GM23338 (cell line): ENCODE measurements around the gene NENF. TPM values are rescaled to one million over a fixed set of nuclear protein-coding genes. Genes with fewer than 3 reads are reported as not detected.

Experiments used
- ATAC-seq: fragments of 200-7000 bp; cut with Tn5 transposase; 3 replicates; pipeline ENCODE4 v1.9.1; 2020
- DNase-seq: peaks from one replicate; pipeline ENCODE4 v3.0.0-alpha.2; 2015; ENCODE audit warnings: low spot score
- H2AFZ ChIP-seq: fragments of 200-600 bp; sonication (generic); 2 replicates; pipeline ENCODE4 v1.8.0; 2016; ENCODE audit warnings: antibody characterized with exemption, mild to moderate bottlenecking, moderate library complexity
- H3F3A ChIP-seq: fragments of 200-600 bp; sonication (generic); replicated peaks from 2 replicates; pipeline ENCODE4 v1.8.0; 2017; ENCODE audit warnings: antibody characterized with exemption, mixed run types, low read depth
- H3K27ac ChIP-seq: fragments of 200-600 bp; sonication (generic); 2 replicates; pipeline ENCODE4 v1.6.1; 2016; ENCODE audit warnings: low read depth
- H3K27me3 ChIP-seq: fragments of 200-600 bp; sonication (generic); 2 replicates; pipeline ENCODE4 v1.8.0; 2016; ENCODE audit warnings: mild to moderate bottlenecking, mixed run types, moderate library complexity; ENCODE audit not compliant: insufficient read depth
- H3K36me3 ChIP-seq: fragments of 200-600 bp; sonication (generic); 2 replicates; pipeline ENCODE4 v1.8.0; 2016; ENCODE audit warnings: mild to moderate bottlenecking; ENCODE audit not compliant: insufficient read depth
- H3K4me1 ChIP-seq: fragments of 200-600 bp; sonication (generic); 2 replicates; pipeline ENCODE4 v1.8.0; 2016; ENCODE audit warnings: mild to moderate bottlenecking, moderate library complexity; ENCODE audit not compliant: insufficient read depth
- H3K4me2 ChIP-seq: fragments of 200-600 bp; sonication (generic); 2 replicates; pipeline ENCODE4 v1.7.1; 2017; ENCODE audit warnings: mixed run types
- H3K4me3 ChIP-seq: fragments of 200-600 bp; sonication (generic); 2 replicates; pipeline ENCODE4 v1.6.1; 2016; ENCODE audit warnings: mixed run types
- H3K79me2 ChIP-seq: fragments of 200-600 bp; sonication (generic); replicated peaks from 2 replicates; pipeline ENCODE4 v1.8.0; 2017; ENCODE audit warnings: mild to moderate bottlenecking; ENCODE audit not compliant: insufficient read depth
- H3K9me2 ChIP-seq: fragments of 200-600 bp; sonication (generic); 2 replicates; pipeline ENCODE4 v1.8.0; 2017; ENCODE audit not compliant: insufficient read depth
- H4K20me1 ChIP-seq: fragments of 200-600 bp; sonication (generic); replicated peaks from 2 replicates; pipeline ENCODE4 v1.8.0; 2017; ENCODE audit warnings: mild to moderate bottlenecking; ENCODE audit not compliant: insufficient read depth
- H3K27ac Mint-ChIP-seq: 2 replicates; pipeline ENCODE4 v1.8.0; 2020; ENCODE audit warnings: inconsistent platforms, mild to moderate bottlenecking, moderate library complexity, mixed read lengths
- H3K27me3 Mint-ChIP-seq: 3 replicates; pipeline ENCODE4 v1.8.0; 2022; ENCODE audit warnings: low read depth, mild to moderate bottlenecking, moderate library complexity, mixed read lengths, inconsistent platforms; ENCODE audit not compliant: insufficient read depth, poor library complexity
- H3K36me3 Mint-ChIP-seq: 3 replicates; pipeline ENCODE4 v1.8.0; 2021; ENCODE audit warnings: low read depth, mild to moderate bottlenecking, inconsistent platforms, moderate library complexity, mixed read lengths
- H3K4me1 Mint-ChIP-seq: 3 replicates; pipeline ENCODE4 v1.8.0; 2020; ENCODE audit warnings: mild to moderate bottlenecking, inconsistent platforms, mixed read lengths
- H3K4me3 Mint-ChIP-seq: 3 replicates; pipeline ENCODE4 v1.8.0; 2021; ENCODE audit warnings: moderate library complexity, mild to moderate bottlenecking, inconsistent platforms, mixed read lengths
- H3K9me3 Mint-ChIP-seq: 3 replicates; pipeline ENCODE4 v1.8.0; 2020; ENCODE audit warnings: moderate library complexity, mild to moderate bottlenecking, inconsistent platforms, mixed read lengths
- EZH2phosphoT487 ChIP-seq: fragments of 200-600 bp; sonication (generic); IDR thresholded peaks from one replicate; pipeline ENCODE4 v1.8.1; 2018; ENCODE audit warnings: antibody characterized with exemption; ENCODE audit not compliant: unreplicated experiment
- JUNB ChIP-seq: IDR thresholded peaks from one replicate; pipeline ENCODE4 v1.6.1; 2016; ENCODE audit warnings: antibody characterized with exemption; ENCODE audit not compliant: unreplicated experiment
- NANOG ChIP-seq: IDR thresholded peaks from 2 replicates; pipeline ENCODE4 v1.6.1; 2016; ENCODE audit warnings: antibody characterized with exemption, borderline replicate concordance
- POLR2AphosphoS5 ChIP-seq: IDR thresholded peaks from 2 replicates; pipeline ENCODE4 v1.6.1; 2016; ENCODE audit warnings: antibody characterized with exemption, low read depth
- REST ChIP-seq: IDR thresholded peaks from one replicate; pipeline ENCODE4 v1.6.1; 2018; ENCODE audit warnings: antibody characterized with exemption; ENCODE audit not compliant: unreplicated experiment
- ZNF331 ChIP-seq: fragments of 250-450 bp; sonication (Bioruptor Pico); IDR thresholded peaks from 2 replicates; pipeline ENCODE4 v1.5.0; 2020; ENCODE audit warnings: low read depth, mild to moderate bottlenecking, moderate library complexity
- ZNF462 ChIP-seq: fragments of 250-450 bp; sonication (Bioruptor Pico); IDR thresholded peaks from 2 replicates; pipeline ENCODE4 v1.5.0; 2020; ENCODE audit warnings: mild to moderate bottlenecking, moderate library complexity
- polyA plus RNA-seq: library from polyadenylated mRNA; unstranded; fragments of >200 nt; fragmentation: Nextera tagmentation; extraction: Ambion mirVana; gene quantifications from 2 replicates; pipeline ENCODE4 v1.2.1, GENCODE V29; 2016
- total RNA-seq: library from RNA; depleted of rRNA; stranded (reverse); fragments of >200 nt; shearing (Covaris generic); gene quantifications from 2 replicates; pipeline ENCODE4 v1.2.3, GENCODE V29; 2014

NENF gene
- total and polyA plus RNA-seq, 2 experiments from 2014 or later = 27.6 to 60.7 TPM

GRCh38 chr1:212396638-212397037 is 36.1 kb upstream of the NENF start:
- TF ChIP-seq JUNB (no peak), ZNF331 (CRISPR knock-in tag) (no peak), ZNF462 (CRISPR knock-in tag) (no peak)
- DNase-seq = no peak
- peaks cover 2% of the 10 kb centered on the region for H3K27me3 Mint-ChIP-seq
- Histone ChIP-seq H2AFZ (no peak overlapping the region), H3K27ac (no peak overlapping the region), H3K79me2 (peaks cover 66% of the 10 kb centered on the region), H3K4me1 (no peaks in the 10 kb centered on the region), H3K9me2 (no peaks in the 10 kb centered on the region), H3K4me2 (no peak overlapping the region), H3F3A (no peaks in the 10 kb centered on the region), H4K20me1 (no peaks in the 10 kb centered on the region), H3K36me3 (peaks cover 21% of the 10 kb centered on the region; the same call in 1 of the 2 replicates), H3K4me3 (no peak overlapping the region), H3K27me3 (no peaks in the 10 kb centered on the region)
- H3K4me1 Mint-ChIP-seq = no peaks in the 10 kb centered on the region
- no peak overlapping the region for H3K27ac Mint-ChIP-seq
- H3K9me3 Mint-ChIP-seq = peaks cover 46% of the 10 kb centered on the region
- no peak overlapping the region for H3K4me3 Mint-ChIP-seq
- no peak for ATAC-seq
- H3K36me3 Mint-ChIP-seq = peaks cover 78% of the 10 kb centered on the region

- Histone ChIP-seq H3K4me2 (no peak overlapping the region), H3K27ac (no peak overlapping the region), H3K27me3 (no peaks in the 10 kb centered on the region), H4K20me1 (no peaks in the 10 kb centered on the region), H2AFZ (no peak overlapping the region), H3K36me3 (peaks cover 20% of the 10 kb centered on the region; the same call in 1 of the 2 replicates), H3K79me2 (peaks cover 61% of the 10 kb centered on the region), H3K4me1 (no peaks in the 10 kb centered on the region), H3F3A (no peaks in the 10 kb centered on the region), H3K4me3 (no peak overlapping the region), H3K9me2 (no peaks in the 10 kb centered on the region)
- no peaks in the 10 kb centered on the region for H3K4me1 Mint-ChIP-seq
- H3K27me3 Mint-ChIP-seq = peaks cover 2% of the 10 kb centered on the region
- no peak for DNase-seq
- H3K9me3 Mint-ChIP-seq = peaks cover 41% of the 10 kb centered on the region
- ATAC-seq = no peak
- H3K4me3 Mint-ChIP-seq = no peak overlapping the region
- H3K27ac Mint-ChIP-seq = no peak overlapping the region
- peaks cover 73% of the 10 kb centered on the region for H3K36me3 Mint-ChIP-seq
- TF ChIP-seq ZNF331 (CRISPR knock-in tag) = no peak
- TF ChIP-seq POLR2AphosphoS5 = no peak
- no peak for TF ChIP-seq NANOG
- no peak for TF ChIP-seq REST
- TF ChIP-seq EZH2phosphoT487 = no peak
Observed at GRCh38 chr1:212397171-212397570, 35.5 kb upstream of the NENF start.
